SKM-1 treated with dmso at 0.1 percent for 144 hours (cell line): Measurements from ENCODE around the gene IFT74.
"Not testable (repeated sequence)": the region's sequence is repeated elsewhere in the genome, so short reads cannot be mapped to it uniquely, and the experiment has no call there.

ENCODE experiments used
- DNase-seq: peaks from one replicate; lab custom pipeline; 2025; ENCODE audit not compliant: unreplicated experiment; lab: John Stamatoyannopoulos, UW

IFT74 gene

DNA sequence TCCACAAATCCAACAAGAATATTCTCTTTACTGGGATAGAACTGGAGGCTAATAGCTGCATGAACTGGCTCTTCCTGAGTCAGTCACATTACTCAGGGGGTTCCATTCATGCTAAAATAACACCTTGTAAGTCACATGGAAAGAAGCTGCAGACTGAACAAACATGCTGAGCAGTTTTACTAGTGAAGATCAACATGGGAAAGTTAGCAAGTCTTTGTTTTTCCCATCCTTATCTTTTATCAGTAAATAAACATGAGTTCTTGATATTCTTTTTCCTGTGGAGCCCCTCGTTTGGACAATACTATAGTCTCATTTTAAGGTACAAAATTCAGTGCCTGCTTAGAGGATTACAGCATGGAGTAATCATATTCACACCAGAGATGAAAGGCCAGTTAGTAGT lies 109.1 kb downstream of the IFT74 start:
- no peak for DNase-seq

DNA sequence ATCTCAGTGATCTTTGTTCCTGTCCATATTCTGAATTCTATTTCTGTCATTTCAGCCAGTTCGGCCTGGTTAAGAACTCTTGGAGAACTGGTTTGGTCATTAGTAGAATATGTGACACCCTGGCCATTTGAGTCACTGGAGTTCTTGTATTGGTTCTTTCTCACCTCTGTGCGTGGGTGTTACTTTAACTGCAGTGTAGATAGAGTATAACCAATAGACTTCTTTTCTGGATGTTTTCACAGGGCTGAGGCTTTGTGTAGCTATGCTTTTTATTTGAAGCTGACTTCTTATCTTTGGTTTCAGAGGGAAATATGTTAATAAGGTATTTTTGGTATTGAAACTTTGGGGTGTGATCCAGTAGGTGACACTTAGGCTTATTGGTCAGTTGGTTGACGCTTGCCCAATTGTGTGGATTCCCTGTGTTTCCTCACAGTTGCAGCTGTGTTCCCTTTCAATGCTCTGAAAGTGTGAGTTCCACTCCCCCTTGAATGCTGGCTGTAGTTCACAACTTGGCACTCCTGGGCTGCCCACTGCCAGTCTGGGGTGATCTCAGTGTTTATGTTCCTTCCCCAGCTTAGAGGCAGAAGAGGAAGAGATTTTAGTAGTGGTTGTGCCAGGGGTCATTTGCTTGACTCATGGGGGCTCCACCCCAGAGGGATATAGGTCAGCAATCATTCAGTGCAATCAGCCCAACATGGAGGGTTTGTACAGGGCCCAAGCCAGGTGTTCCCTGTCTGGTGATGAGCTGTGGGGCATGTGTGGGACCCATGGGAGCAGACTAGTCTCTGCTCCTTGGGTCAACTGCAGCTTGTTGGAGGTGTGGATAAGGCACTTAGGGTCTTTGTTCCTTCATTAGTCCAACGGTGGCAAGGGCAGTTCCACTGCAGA lies 117.9 kb downstream of the IFT74 start:
- DNase-seq, result no peak

DNA sequence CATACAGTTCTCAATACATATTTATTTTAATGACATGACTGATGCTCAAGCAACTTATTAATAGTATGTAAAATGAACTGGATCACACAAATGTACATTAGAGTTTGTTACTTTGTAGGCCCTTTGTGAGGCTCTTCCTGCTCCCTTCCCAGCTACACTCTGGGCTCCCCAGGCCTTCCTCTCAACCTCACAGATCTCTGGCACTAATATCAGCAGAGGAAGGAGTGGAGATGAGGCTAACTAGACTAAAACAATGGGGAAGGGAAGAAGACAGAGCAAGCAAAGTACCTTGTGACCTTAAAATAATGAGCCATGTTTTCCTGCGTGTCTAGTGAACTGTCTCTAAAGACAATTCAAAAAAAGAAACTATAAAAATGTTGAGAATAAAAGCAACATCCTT lies 122.5 kb downstream of the IFT74 start:
- no peak for DNase-seq

DNA sequence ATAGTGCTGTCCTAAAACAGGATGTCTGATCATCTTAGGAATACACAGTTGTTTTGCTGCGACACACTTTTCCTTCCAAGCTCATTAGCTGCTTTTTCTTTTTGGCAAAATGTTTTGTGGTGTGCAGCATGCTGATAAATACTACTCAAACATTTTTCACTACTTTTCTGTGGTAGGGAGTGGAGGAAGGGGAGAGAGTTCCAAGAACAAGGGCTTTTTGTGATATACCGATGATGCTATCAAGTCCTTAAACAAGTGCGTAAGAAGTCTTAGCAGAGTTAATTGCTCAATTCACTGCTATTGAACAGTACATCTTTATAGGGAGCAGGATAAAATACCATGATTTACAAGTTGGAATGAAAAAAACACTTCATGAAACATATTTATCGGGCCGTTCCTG lies 129.2 kb downstream of the IFT74 start:
- no peak for DNase-seq

DNA sequence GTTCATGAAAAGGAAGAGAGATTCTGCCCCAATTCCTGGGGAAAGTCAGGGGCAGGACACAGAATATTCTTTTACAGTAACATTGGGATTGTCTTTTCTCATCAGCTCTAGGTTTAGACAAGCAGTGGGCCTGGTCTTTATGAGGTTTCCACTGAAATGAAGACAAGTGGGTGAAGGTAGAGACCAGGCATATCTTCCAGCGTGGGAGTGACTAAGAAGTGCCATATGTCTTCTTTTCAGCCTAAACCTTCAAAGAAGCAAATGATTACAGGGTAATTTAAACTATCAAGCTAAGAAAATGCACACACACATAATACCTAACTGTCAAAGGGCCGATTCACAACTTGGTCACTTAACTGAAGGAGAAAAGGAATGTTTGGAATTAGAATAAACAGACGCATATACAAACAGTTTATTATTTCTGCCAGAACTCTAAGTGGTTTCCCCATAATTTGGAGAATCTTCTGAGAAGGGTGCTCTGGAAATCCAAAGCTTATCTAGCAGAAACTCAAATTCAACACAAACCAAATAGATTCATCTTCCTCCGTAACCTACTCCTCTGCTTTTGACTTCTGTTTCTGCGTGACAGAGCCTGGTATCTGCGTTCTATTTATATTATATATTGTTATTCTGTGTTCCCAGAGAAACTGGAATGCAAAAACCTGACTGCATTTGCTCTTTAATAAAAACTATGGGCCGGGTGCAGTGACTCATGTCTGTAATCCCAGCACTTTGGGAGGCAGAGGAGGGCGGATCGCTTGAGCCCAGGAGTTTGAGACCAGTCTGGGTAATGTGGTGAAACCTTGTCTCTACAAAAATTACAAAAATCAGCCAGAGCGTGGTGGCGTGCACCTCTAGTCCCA lies 130.8 kb downstream of the IFT74 start:
- DNase-seq, result no peak

DNA sequence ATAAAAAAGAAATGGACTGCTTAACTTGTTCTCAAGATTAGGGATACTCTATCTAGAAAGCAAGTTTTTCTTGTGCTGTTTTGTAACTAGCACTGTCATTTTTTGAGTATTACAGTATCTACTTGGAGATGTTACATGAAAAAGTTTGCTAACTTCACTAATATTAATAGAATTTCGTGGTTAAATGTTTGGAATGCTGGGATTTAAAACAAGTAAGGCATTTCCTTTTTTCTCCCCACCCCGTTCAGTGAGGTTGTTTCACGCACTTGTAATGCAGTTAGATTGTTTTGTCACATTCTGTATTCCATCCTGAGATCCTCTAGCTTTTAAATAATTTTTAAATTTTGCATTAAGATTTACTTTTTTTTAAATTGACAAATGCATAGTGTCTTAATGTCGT lies 132.8 kb downstream of the IFT74 start:
- no peak for DNase-seq

DNA sequence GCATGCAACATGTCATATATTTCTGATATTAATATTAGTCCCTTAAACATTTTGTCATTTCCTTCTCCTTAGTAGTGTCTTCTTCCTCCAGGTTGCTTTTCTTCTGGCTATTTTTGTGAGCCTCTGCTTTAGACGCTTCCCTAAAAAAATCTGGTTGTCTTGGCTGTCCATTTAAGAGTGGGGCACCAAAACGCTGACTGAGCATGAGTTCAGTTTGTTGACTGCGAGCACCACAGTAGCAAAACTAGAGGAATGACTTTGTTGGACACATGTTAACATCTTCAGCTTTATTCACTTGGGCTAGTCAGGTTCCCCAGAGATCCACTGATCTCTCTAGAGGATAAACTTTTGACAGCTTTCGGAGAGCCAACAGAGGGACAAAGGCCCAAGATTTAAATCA lies 133.5 kb downstream of the IFT74 start:
- no peak for DNase-seq

DNA sequence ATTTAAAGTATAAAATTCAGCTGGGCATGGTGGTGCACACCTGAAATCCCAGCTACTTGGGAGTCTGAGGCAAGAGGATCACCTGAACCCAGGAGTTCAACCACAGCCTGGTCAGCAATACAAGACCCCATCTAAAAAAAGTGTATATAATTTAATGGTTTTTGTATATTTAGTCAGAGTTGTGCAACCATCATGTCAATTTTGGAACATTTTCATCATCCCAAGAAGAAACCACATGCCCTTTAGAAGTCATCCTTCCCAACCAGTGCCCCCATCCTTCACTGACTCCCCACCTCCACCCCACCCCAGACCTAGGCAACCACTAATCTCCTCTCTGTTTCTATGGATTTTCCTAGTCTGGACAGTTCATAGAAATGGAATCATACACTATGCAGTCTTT lies 134.0 kb downstream of the IFT74 start:
- DNase-seq, result no peak

DNA sequence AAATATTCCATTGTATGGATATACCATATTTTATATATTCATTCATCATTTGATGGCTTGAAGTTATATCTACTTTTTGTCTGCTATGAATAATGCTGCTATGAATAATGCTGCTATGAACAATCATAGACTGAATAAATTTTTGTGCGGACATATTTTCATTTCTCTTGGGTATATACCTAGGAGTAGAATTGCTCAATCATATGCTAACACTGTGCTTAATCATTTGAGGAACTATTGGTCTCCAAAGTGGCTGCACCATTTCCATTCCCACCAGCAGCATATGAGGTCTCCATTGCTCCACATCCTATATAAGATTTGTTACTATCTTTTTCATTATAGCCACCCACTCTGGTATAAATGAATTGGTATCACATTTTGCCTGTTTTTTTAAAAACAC lies 134.5 kb downstream of the IFT74 start:
- DNase-seq, result no peak

DNA sequence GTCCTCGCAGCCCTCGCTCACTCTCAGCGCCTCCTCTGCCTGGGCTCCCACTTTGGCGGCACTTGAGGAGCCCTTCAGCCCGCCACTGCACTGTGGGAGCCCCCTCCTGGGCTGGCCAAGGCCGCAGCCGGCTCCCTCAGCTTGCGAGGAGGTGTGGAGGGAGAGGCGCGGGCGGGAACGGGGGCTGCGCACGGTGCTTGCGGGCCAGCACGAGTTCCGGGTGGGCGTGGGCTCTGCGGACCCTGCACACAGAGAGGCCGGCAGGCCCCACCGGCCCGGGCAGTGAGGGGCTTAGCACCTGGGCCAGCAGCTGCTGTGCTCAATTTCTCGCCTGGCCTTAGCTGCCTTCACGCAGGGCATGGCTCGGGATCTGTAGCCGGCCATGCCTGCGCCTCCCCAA lies 136.3 kb downstream of the IFT74 start:
- DNase-seq, result not testable (repeated sequence)

DNA sequence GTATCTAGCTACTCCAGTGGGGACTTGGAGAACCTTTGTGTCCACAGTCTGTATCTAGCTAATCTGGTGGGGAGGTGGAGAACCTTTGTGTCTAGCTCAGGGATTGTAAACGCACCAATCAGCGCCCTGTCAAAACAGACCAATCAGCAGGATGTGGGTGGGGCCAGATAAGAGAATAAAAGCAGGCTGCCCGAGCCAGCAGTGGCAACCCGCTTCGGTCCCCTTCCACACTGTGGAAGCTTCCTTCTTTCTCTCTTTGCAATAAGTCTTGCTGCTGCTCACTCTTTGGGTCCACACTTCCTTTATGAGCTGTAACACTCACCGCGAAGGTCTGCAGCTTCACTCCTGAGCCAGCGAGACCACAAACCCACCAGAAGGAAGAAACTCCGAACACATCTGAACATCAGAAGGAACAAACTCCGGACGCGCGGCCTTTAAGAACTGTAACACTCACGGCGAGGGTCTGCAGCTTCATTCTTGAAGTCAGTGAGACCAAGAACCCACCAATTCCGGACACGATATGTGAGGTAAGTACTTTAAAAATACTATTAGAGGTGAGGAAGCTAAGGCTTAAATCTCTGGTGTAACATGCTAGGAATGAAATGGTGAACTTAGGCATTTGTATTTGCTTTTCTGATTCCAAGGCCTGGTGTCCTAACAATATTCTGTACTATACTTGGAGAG lies 137.3 kb downstream of the IFT74 start:
- DNase-seq, result not testable (repeated sequence)

DNA sequence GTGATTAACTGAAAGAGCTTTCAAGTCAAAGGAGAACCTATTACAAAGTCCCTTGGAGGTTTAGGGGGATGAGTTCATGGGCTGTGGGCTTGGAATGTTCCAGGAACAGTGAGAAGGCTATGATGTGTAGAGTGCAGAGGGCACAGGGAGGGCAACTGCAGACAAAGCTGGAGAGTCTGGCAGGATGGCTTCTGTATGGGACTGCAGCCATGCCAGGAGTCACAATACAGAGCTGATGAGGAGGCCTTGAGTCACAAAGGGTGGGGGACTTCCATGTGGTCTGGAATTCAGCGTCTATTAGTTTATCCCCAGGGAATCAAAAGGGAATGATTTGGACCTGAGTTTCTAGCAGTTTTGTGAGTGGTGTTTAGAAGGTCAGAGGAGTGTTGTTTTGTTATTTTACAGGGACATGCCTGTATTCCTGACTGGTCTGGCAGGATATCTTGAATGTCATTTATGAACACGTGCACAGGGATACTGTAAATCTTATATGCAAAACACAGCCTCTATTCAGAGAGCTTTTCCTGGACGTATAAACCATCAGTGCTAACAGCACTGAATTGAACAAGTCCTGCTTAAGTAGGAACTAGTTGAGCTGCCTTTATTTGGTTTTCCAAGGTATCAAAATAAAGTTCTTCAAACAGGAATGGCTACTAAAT lies 138.6 kb downstream of the IFT74 start:
- DNase-seq, result no peak

DNA sequence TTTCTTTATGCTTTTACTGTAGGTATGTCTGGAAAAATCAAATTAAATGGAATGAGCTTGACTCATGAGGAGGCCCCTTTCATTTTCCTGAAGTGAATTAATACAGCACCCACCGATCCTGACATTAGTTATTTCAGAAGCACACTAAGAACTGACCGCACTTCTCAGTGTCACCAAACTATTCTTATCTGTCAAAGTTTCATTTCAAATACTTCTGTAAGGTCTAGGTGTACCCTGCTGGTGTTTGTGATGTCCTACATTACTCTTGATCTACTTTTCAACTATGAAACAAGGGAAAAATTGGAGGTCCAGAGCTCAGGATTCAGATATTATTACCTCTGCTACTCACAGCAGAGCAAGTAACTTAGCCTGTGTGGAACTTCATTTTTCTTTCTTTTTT lies 151.0 kb downstream of the IFT74 start:
- no peak for DNase-seq

DNA sequence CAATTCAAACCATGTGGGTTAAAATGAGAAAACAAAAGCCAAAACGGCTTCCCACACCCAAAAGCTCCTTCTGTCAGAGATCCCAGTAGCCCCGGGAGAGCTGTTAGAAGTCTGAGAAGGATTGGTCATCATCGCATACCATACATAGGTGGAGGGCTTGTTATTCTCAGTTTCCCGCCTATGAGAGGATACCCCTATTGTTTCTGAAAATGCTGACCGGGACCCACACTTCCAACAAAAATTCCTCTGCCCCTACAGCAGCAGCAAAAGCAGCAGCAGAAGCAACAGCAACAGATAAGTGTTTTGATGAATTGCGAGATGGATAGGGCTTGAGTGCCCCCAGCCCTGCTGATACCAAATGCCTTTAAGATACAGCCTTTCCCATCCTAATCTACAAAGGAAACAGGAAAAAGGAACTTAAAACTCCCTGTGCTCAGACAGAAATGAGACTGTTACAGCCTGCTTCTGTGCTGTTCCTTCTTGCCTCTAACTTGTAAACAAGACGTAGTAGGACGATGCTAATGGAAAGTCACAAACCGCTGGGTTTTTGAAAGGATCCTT lies 152.8 kb downstream of the IFT74 start, which contains the start of gene TEK:
Gene TEK, plus strand, starts transcription at position 245 of the 561 bp plus-strand sequence. CDS start 366 bp downstream, outside the sequence.
- no peak for DNase-seq

DNA sequence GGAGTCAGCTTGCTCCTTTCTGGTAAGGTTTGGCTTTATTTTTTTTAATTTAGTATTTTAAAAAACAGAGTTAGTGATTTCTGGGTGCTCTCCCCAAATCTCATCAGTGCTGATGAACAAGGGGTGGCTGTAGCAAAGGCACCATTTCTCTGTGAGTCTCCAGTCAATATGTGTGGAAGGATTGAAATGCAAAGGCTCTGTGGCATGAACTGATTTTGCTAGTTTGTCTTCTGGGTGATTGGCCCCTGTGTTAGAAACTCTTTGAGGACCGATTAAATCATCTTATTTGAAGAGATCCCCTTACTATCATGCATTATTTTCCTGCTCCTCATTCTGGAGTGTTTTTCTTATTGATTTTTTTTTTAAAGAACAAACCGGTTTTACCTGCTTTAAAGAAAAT lies 153.4 kb downstream of the IFT74 start:
- DNase-seq, result no peak

DNA sequence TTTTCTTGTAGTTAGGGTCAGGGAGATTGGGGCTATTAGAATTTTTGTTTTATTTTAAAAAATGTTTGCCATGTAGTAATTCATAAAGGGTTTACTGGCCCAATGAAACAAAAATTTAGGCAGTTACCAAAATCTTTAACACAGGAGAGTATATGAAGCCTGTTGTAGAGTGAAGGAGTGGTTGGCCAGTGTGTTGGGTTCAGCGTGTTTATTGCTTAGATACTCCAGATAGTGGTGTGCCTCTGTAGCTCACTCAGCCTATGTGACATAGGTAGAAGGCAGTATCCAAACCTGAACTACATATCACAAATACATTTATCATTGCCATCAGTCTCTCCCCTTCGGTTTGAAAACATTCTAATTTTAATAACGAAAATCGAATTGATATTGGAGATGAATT lies 154.0 kb downstream of the IFT74 start:
- no peak for DNase-seq

DNA sequence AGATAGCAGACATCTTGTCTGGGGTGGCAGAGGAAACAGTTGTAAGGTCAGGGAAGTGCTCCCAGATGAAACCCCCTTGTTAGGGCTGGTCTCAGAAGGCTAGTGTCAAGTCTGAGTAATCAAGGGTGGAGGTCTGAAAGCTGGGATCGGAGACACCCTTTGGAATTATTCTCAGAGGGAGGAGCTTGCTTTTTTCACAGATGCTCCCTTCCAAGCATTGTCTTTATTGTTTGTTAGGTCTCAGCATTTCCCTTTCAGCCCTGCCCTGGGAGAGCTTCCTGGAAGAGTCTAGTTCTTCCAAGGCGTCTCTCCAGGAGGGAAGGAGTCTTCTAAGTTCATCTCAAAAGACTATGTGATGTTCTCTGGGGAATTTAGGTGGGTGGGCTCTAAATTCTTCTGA lies 156.0 kb downstream of the IFT74 start:
- no peak for DNase-seq
